Urinary bladder (tissue), 4 donors: Measurements from ENCODE around the gene KRTAP2-1. TPM values are rescaled to one million over a fixed set of nuclear protein-coding genes. Genes with fewer than 3 reads are reported as not detected.
"Not testable (repeated sequence)": the region's sequence is repeated elsewhere in the genome, so short reads cannot be mapped to it uniquely, and the experiment has no call there.

Experiments
- DNase-seq: peaks from one replicate; pipeline ENCODE4 v3.0.0-alpha.2; 2015; ENCODE audit errors: extremely low spot score
- H3K27ac ChIP-seq: one replicate; pipeline ENCODE4 v1.5.1; 2013; ENCODE audit warnings: low read depth, mild to moderate bottlenecking, moderate library complexity
- H3K36me3 ChIP-seq: one replicate; pipeline ENCODE4 v1.6.1; 2013; ENCODE audit warnings: mild to moderate bottlenecking, moderate library complexity; ENCODE audit not compliant: insufficient read depth
- H3K4me1 ChIP-seq: one replicate; pipeline ENCODE4 v1.6.1; 2013; ENCODE audit warnings: mild to moderate bottlenecking, moderate library complexity; ENCODE audit not compliant: insufficient read depth
- H3K4me3 ChIP-seq: one replicate; pipeline ENCODE4 v1.5.1; 2013; ENCODE audit warnings: low read depth, low read length
- WGBS: extraction: QIAGEN DNeasy Blood & Tissue Kit; methylation state at CpG from one replicate; pipeline ENCODE4 v1.1.7; 2013; 5-methylcytosine and 5-hydroxymethylcytosine counted together
- polyA plus RNA-seq: library from polyadenylated mRNA; stranded (reverse); fragments of 200-250 nt; gene quantifications from one replicate; pipeline ENCODE4 v1.2.3, GENCODE V29; 2013
- total RNA-seq: library from RNA; depleted of rRNA; stranded (reverse); fragments of >200 nt; gene quantifications from one replicate; pipeline ENCODE4 v1.2.3, GENCODE V29; 2014
- donor health status: healthy with polysubstance abuse.
- donor health status: healthy.

KRTAP2-1 gene
- total and polyA plus RNA-seq, 2 donors: not detected

- H3K4me3 ChIP-seq: no peak overlapping the region
- no peak for DNase-seq
- 97% methylated on average over 1 of the region's 1 CpG for WGBS
- no peaks in the 10 kb centered on the region for H3K4me1 ChIP-seq
- H3K27ac ChIP-seq: no peak overlapping the region
- no peaks in the 10 kb centered on the region for H3K36me3 ChIP-seq
Observed at GRCh38 chr17:41042953-41043352, 4.2 kb downstream of the KRTAP2-1 start.

GRCh38 chr17:41040783-41041571 is 6.1 kb downstream of the KRTAP2-1 start, which contains the start of gene KRTAP1-1:
Gene KRTAP1-1, minus strand, starts transcription at chr17:41041450. Its CDS starts 53 bp downstream, at chr17:41041397.
- H3K36me3 ChIP-seq, H3K4me3 ChIP-seq, DNase-seq, H3K27ac ChIP-seq, H3K4me1 ChIP-seq: not testable (repeated sequence)
- WGBS: 74% methylated on average over 14 of the region's 14 CpGs

GRCh38 chr17:41037853-41038350 is 9.2 kb downstream of the KRTAP2-1 start:
- Histone ChIP-seq H3K4me3 (no peak overlapping the region), H3K27ac (no peak overlapping the region), H3K36me3 (no peaks in the 10 kb centered on the region), H3K4me1 (no peaks in the 10 kb centered on the region)
- WGBS: 75% methylated on average over 2 of the region's 2 CpGs
- no peak for DNase-seq

- H3K27ac ChIP-seq, H3K36me3 ChIP-seq, H3K4me3 ChIP-seq, DNase-seq, H3K4me1 ChIP-seq: not testable (repeated sequence)
- 88% methylated on average over 10 of the region's 10 CpGs for WGBS
Observed at GRCh38 chr17:41034346-41034935, 12.7 kb downstream of the KRTAP2-1 start, which contains the start of gene KRTAP1-3. Gene KRTAP1-3, minus strand, starts transcription at chr17:41034874. Its CDS starts 53 bp downstream, at chr17:41034821.

GRCh38 chr17:41029633-41030245 is 17.4 kb downstream of the KRTAP2-1 start, which contains the start of gene KRTAP1-4:
Gene KRTAP1-4, minus strand, starts transcription at chr17:41030195. Its CDS starts 117 bp downstream, at chr17:41030078.
- no peaks in the 10 kb centered on the region for H3K36me3 ChIP-seq
- no peak for DNase-seq
- no peak within 1 kb of the TSS for H3K27ac ChIP-seq
- no peaks in the 10 kb centered on the region for H3K4me1 ChIP-seq
- no peak within 1 kb of the TSS for H3K4me3 ChIP-seq
- 90% methylated on average over 12 of the region's 12 CpGs for WGBS

GRCh38 chr17:41026715-41027471 is 20.2 kb downstream of the KRTAP2-1 start, which contains the start of gene KRTAP1-5:
Gene KRTAP1-5, minus strand, starts transcription at chr17:41027208. Its CDS starts 53 bp downstream, at chr17:41027155.
- no peaks in the 10 kb centered on the region for H3K36me3 ChIP-seq
- no peak within 1 kb of the TSS for H3K27ac ChIP-seq
- H3K4me3 ChIP-seq: no peak within 1 kb of the TSS
- H3K4me1 ChIP-seq: no peaks in the 10 kb centered on the region
- WGBS: 67% methylated on average over 9 of the region's 9 CpGs
- DNase-seq: no peak

GRCh38 chr17:41024697-41025096 is 22.4 kb downstream of the KRTAP2-1 start:
- H3K4me3 ChIP-seq: no peak overlapping the region
- whole genome bisulfite sequencing: 68% methylated on average over 3 of the region's 3 CpGs
- H3K36me3 ChIP-seq: no peaks in the 10 kb centered on the region
- no peaks in the 10 kb centered on the region for H3K4me1 ChIP-seq
- DNase-seq: no peak
- H3K27ac ChIP-seq: no peak overlapping the region

GRCh38 chr17:41020336-41020735 is 26.8 kb downstream of the KRTAP2-1 start:
- DNase-seq: no peak
- H3K27ac ChIP-seq: no peak overlapping the region
- H3K4me1 ChIP-seq: no peaks in the 10 kb centered on the region
- H3K4me3 ChIP-seq: no peak overlapping the region
- H3K36me3 ChIP-seq: no peaks in the 10 kb centered on the region

- Histone ChIP-seq H3K4me3 (no peak overlapping the region), H3K4me1 (no peaks in the 10 kb centered on the region), H3K27ac (no peak overlapping the region), H3K36me3 (no peaks in the 10 kb centered on the region)
- 93% methylated on average over 3 of the region's 3 CpGs for WGBS
- DNase-seq: no peak
Observed at GRCh38 chr17:41019415-41019814, 27.7 kb downstream of the KRTAP2-1 start.

- H3K27ac ChIP-seq: no peak overlapping the region
- no peak overlapping the region for H3K4me3 ChIP-seq
- H3K4me1 ChIP-seq: no peaks in the 10 kb centered on the region
- DNase-seq: no peak
- H3K36me3 ChIP-seq: no peaks in the 10 kb centered on the region
- 84% methylated on average over 3 of the region's 3 CpGs for WGBS
Observed at GRCh38 chr17:41018541-41018940, 28.6 kb downstream of the KRTAP2-1 start.

GRCh38 chr17:41016578-41017215 is 30.4 kb downstream of the KRTAP2-1 start:
- no peak for DNase-seq
- WGBS: 84% methylated on average over 13 of the region's 13 CpGs
- H3K4me3 ChIP-seq: no peak overlapping the region
- no peak overlapping the region for H3K27ac ChIP-seq
- no peaks in the 10 kb centered on the region for H3K36me3 ChIP-seq
- no peaks in the 10 kb centered on the region for H3K4me1 ChIP-seq

GRCh38 chr17:41015454-41015853 is 31.7 kb downstream of the KRTAP2-1 start:
- no peak overlapping the region for H3K4me3 ChIP-seq
- H3K27ac ChIP-seq: no peak overlapping the region
- no peaks in the 10 kb centered on the region for H3K4me1 ChIP-seq
- 57% methylated on average over 7 of the region's 7 CpGs for WGBS
- DNase-seq: no peak
- no peaks in the 10 kb centered on the region for H3K36me3 ChIP-seq

- no peaks in the 10 kb centered on the region for H3K4me1 ChIP-seq
- no peak for DNase-seq
- H3K36me3 ChIP-seq: no peaks in the 10 kb centered on the region
- no peak overlapping the region for H3K4me3 ChIP-seq
- no peak overlapping the region for H3K27ac ChIP-seq
- 29% methylated on average over 1 of the region's 1 CpG for WGBS
Observed at GRCh38 chr17:41013606-41014005, 33.5 kb downstream of the KRTAP2-1 start.
